ENCODE results near the gene ALCAM.

Gene ALCAM

GRCh38 chr3:105369500-105370371 lies 3.0 kb downstream of the ALCAM start:
- DNase-seq (ENCODE audit: low read depth in 1 of 2, low spot score in 1 of 2): peak; percentile 47 to 72
- H3K4me3 ChIP-seq (replicated peaks; ENCODE audit: insufficient read depth, low read length): peak overlapping the region; percentile 77
- TF ChIP-seq, protein P1, sequence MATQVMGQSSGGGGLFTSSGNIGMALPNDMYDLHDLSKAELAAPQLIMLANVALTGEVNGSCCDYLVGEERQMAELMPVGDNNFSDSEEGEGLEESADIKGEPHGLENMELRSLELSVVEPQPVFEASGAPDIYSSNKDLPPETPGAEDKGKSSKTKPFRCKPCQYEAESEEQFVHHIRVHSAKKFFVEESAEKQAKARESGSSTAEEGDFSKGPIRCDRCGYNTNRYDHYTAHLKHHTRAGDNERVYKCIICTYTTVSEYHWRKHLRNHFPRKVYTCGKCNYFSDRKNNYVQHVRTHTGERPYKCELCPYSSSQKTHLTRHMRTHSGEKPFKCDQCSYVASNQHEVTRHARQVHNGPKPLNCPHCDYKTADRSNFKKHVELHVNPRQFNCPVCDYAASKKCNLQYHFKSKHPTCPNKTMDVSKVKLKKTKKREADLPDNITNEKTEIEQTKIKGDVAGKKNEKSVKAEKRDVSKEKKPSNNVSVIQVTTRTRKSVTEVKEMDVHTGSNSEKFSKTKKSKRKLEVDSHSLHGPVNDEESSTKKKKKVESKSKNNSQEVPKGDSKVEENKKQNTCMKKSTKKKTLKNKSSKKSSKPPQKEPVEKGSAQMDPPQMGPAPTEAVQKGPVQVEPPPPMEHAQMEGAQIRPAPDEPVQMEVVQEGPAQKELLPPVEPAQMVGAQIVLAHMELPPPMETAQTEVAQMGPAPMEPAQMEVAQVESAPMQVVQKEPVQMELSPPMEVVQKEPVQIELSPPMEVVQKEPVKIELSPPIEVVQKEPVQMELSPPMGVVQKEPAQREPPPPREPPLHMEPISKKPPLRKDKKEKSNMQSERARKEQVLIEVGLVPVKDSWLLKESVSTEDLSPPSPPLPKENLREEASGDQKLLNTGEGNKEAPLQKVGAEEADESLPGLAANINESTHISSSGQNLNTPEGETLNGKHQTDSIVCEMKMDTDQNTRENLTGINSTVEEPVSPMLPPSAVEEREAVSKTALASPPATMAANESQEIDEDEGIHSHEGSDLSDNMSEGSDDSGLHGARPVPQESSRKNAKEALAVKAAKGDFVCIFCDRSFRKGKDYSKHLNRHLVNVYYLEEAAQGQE (IDR thresholded peaks at IDR 0.05; ENCODE audit: insufficient replicate concordance, low read depth): no peak
- no peak for TF ChIP-seq SPI1 (IDR thresholded peaks at IDR 0.05; ENCODE audit: borderline replicate concordance, low read depth)
- no peak for TF ChIP-seq GABPA (IDR thresholded peaks at IDR 0.05; ENCODE audit: low read depth)
- no peak for TF ChIP-seq POLR2AphosphoS5 (IDR thresholded peaks at IDR 0.05; ENCODE audit: low read depth)
- TF ChIP-seq, protein P2, sequence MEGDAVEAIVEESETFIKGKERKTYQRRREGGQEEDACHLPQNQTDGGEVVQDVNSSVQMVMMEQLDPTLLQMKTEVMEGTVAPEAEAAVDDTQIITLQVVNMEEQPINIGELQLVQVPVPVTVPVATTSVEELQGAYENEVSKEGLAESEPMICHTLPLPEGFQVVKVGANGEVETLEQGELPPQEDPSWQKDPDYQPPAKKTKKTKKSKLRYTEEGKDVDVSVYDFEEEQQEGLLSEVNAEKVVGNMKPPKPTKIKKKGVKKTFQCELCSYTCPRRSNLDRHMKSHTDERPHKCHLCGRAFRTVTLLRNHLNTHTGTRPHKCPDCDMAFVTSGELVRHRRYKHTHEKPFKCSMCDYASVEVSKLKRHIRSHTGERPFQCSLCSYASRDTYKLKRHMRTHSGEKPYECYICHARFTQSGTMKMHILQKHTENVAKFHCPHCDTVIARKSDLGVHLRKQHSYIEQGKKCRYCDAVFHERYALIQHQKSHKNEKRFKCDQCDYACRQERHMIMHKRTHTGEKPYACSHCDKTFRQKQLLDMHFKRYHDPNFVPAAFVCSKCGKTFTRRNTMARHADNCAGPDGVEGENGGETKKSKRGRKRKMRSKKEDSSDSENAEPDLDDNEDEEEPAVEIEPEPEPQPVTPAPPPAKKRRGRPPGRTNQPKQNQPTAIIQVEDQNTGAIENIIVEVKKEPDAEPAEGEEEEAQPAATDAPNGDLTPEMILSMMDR (IDR thresholded peaks at IDR 0.05; ENCODE audit: insufficient read depth, low read length): peak; percentile 62
- peak overlapping the region; percentile 96 for H3K27ac ChIP-seq (replicated peaks)
- H3K27me3 ChIP-seq (ENCODE audit: insufficient read depth, poor library complexity, severe bottlenecking): no peaks in the 10 kb centered on the region

DNA sequence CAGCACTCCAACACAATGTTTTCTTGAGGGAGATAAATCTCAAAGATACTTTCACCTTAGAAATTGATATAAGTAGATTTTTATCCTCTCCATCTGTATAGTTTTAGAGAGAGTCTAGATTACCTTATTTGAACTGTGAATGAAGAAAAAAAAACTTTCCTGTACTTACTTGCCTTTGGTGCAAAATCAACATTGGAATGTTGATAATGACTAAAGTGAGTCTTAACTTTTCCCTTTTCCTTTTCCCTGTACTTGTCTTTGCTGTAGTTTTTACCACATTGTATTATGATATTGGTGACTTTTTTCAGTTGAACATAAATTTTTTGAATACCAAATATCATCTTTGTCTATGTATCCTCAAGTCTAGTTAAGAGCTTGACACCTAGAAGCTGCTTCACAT lies 6.7 kb downstream of the ALCAM start:
- Histone ChIP-seq H3K4me3 (replicated peaks; ENCODE audit: insufficient read depth, low read length) (no peak overlapping the region), H3K27me3 (ENCODE audit: insufficient read depth, poor library complexity, severe bottlenecking) (no peaks in the 10 kb centered on the region), H3K27ac (replicated peaks) (no peak overlapping the region)
- no peak for DNase-seq (ENCODE audit: low read depth in 1 of 2, low spot score in 1 of 2)
- TF ChIP-seq POLR2AphosphoS5 (IDR thresholded peaks at IDR 0.05; ENCODE audit: low read depth): no peak
- TF ChIP-seq GABPA (IDR thresholded peaks at IDR 0.05; ENCODE audit: low read depth): no peak
- TF ChIP-seq, protein P1 (IDR thresholded peaks at IDR 0.05; ENCODE audit: insufficient replicate concordance, low read depth): no peak
- TF ChIP-seq SPI1 (IDR thresholded peaks at IDR 0.05; ENCODE audit: borderline replicate concordance, low read depth): no peak
- TF ChIP-seq, protein P2 (IDR thresholded peaks at IDR 0.05; ENCODE audit: insufficient read depth, low read length): no peak

DNA sequence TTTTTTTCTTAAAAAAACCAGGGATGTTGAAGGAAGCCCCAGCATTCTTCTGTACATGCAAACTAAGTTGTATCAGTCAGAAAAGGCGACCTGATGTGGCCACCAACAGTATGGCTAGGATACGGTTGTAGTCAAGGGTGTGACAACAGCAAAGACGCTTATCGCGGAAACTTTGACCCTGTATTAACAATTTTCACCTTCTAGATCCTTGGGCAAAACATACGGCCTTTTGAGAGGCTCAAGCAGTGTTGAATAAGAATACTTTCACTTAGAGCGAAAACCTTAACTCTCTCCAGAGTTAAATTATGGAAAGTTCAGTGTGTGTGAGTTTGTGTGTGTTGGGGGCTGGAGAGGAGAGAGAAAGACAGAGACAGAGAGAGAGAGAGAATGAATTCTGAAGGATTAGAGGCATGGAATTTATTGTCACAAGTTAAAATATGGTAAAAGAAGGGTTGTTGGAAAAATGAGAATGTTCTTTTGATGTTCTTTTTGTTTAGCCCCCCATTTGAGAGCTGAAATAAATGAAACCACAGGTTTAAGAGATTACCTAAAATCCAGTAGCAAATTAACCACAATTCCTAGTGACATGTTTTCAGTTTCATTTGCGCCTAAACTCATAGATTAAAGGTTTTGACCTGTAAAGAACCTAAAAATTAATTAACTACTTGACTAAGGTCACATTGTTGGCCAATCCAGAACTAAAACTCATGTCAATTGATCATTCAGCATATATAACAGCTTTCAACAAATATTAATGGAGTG lies 9.2 kb downstream of the ALCAM start:
- Histone ChIP-seq H3K27ac (replicated peaks) (no peak overlapping the region), H3K27me3 (ENCODE audit: insufficient read depth, poor library complexity, severe bottlenecking) (no peaks in the 10 kb centered on the region), H3K4me3 (replicated peaks; ENCODE audit: insufficient read depth, low read length) (no peak overlapping the region)
- DNase-seq (ENCODE audit: low read depth in 1 of 2, low spot score in 1 of 2): no peak
- TF ChIP-seq POLR2AphosphoS5 (IDR thresholded peaks at IDR 0.05; ENCODE audit: low read depth) (no peak), SPI1 (IDR thresholded peaks at IDR 0.05; ENCODE audit: borderline replicate concordance, low read depth) (no peak), GABPA (IDR thresholded peaks at IDR 0.05; ENCODE audit: low read depth) (no peak)
- TF ChIP-seq, protein P1 (IDR thresholded peaks at IDR 0.05; ENCODE audit: insufficient replicate concordance, low read depth): no peak
- TF ChIP-seq, protein P2 (IDR thresholded peaks at IDR 0.05; ENCODE audit: insufficient read depth, low read length): no peak
